ACC112 (cell line): ENCODE results near the gene IGIP.
"Not testable (repeated sequence)": the region's sequence is repeated elsewhere in the genome, so short reads cannot be mapped to it uniquely, and the experiment has no call there.

Experiments used
- H2AFZ ChIP-seq: fragments of 200-600 bp; sonication (generic); one replicate; pipeline ENCODE4 v1.6.0; 2017; ENCODE audit warnings: antibody characterized with exemption, low read length; ENCODE audit not compliant: unreplicated experiment
- H3K27ac ChIP-seq: fragments of 200-600 bp; sonication (generic); 2 replicates; pipeline ENCODE4 v1.5.1; 2014; ENCODE audit warnings: low read depth, mild to moderate bottlenecking, antibody characterized with exemption, low read length, moderate library complexity
- H3K27me3 ChIP-seq: fragments of 200-600 bp; sonication (generic); 2 replicates; pipeline ENCODE4 v1.6.1; 2014; ENCODE audit warnings: mild to moderate bottlenecking, antibody characterized with exemption, low read length, moderate library complexity, mixed read lengths; ENCODE audit not compliant: insufficient read depth
- H3K36me3 ChIP-seq: fragments of 200-600 bp; sonication (generic); 2 replicates; pipeline ENCODE4 v1.6.1; 2016; ENCODE audit warnings: mild to moderate bottlenecking, antibody characterized with exemption, low read length, moderate library complexity, mixed read lengths; ENCODE audit not compliant: insufficient read depth
- H3K4me1 ChIP-seq: fragments of 200-600 bp; sonication (generic); one replicate; pipeline ENCODE4 v1.6.1; 2016; ENCODE audit warnings: low read length, mixed read lengths; ENCODE audit not compliant: insufficient read depth, unreplicated experiment, control insufficient read depth
- H3K4me3 ChIP-seq: fragments of 200-600 bp; sonication (generic); 2 replicates; pipeline ENCODE4 v1.5.1; 2014; ENCODE audit warnings: mild to moderate bottlenecking, low read depth, low read length
- H3K79me2 ChIP-seq: fragments of 200-600 bp; sonication (generic); one replicate; pipeline ENCODE4 v1.6.0; 2016; ENCODE audit warnings: low read length; ENCODE audit not compliant: control insufficient read depth, unreplicated experiment, insufficient read depth

The IGIP gene

DNA sequence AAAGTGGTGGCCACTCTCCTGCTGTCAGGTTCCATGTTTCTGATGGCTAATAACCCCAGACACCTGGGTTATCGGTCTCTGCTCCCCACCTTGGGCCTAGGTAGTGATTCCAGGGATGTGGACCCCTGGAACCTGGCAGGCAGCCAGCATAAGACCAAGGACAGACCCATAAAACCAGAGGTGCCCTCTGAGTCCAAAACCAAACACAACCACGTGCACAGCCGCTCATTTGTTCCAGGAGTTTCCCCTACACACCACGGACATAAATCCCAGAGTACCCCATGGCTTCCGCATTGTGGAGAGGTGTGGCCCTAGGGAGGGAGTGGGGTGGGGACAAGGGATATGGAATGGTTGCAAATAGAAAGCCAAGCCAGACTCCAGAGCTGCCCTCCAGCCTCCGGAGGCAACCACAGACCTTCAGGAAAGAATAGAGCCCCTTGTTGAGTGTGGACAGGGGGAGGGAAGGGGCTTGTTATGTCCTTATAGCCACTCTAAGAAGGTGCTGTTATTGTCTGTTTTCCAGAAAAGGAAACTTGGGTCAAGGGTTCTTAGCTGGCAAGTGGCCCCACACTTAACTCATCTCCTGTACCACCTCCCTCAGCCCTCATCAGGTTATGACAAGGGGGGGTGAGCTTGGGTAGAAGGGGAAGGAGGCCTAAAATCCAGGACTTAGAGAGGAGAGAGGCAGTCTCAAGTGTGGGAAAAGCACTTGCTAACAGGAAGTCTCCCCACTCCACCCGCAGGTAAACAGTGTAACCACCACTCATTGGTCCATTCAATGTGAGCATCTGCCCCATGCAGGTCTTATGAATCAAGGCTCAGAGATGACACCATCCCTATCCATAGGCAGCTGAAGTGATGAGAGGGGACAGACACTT lies 25.6 kb downstream of the IGIP start:
- Histone ChIP-seq H3K4me1 (no peaks in the 10 kb centered on the region), H3K79me2 (no peaks in the 10 kb centered on the region), H3K27me3 (no peaks in the 10 kb centered on the region), H3K4me3 (no peak overlapping the region), H3K27ac (no peak overlapping the region), H2AFZ (no peak overlapping the region), H3K36me3 (no peaks in the 10 kb centered on the region)

DNA sequence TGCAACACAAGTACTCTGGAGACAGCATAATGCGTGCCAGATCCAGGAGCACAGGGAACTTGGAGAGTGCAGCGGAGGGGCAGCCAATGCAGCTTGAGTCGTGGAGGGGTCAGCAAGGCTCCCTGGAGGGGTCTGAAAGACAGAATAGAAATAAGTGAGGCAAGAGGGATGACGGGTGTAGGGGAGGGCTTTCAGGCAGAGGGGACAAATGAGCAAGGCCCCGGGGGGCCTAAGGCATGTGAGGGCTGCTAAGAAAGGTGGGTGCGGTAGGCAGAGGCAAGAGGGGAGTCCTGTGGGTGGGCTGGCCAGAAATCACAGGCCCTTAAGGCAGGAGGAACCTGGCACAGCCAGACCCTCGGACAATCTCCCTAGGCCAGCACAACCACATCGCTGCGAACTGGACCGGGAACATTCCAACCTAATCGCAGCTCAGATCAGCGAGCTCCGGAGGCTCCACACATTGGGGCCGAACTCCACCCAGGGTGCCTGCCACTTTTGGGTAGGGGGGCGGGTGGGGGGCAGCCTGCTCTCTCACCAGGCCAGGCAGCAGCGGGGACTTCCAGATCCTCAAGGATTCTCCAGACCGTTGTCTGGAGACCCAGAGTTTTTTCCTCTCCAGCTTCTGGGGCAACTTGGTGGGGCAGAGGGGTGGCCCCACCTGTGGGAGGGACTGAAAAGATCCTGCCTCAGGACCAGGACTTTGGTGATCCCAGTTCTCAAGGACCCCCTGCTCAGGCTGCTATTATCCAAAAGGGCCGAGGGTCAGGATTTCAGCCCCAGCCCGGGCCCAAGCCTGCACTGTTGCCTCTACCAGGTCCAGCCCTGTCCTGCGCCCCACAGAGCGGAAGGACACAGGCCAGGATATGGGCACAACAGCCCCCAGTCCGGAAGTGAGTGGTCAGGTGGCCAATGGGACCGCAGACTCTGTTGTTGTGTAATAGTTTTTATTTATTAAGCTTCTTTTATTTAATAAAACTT lies 26.6 kb downstream of the IGIP start:
- Histone ChIP-seq H3K4me3 (no peak overlapping the region), H3K27ac (no peak overlapping the region), H2AFZ (no peak overlapping the region), H3K4me1 (peaks cover 4% of the 10 kb centered on the region), H3K36me3 (no peaks in the 10 kb centered on the region), H3K27me3 (no peaks in the 10 kb centered on the region), H3K79me2 (no peaks in the 10 kb centered on the region)

DNA sequence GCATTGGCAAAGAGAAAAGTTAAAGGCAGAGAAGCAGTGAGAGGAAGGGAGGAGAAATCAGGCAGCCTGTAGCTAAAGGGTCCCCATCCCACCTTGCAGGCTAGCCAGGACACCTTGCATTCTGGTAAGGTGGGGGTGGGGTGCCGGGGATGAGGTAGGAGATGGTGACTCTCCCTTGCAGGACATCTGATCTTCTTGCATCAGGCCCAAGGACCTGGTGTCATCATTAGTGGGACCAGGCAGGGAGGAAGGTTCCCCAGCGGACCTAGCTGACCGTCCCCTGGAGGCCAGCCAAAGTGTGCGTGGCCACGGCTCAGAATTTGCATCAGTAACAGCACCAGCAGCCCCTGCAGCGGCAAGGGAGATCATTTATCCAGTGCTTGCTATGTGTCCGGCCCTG lies 27.5 kb downstream of the IGIP start:
- no peaks in the 10 kb centered on the region for H3K36me3 ChIP-seq
- H3K4me1 ChIP-seq, result peaks cover 4% of the 10 kb centered on the region
- no peaks in the 10 kb centered on the region for H3K27me3 ChIP-seq
- H3K27ac ChIP-seq, result no peak overlapping the region
- no peak overlapping the region for H2AFZ ChIP-seq
- H3K4me3 ChIP-seq, result no peak overlapping the region
- H3K79me2 ChIP-seq, result no peaks in the 10 kb centered on the region

DNA sequence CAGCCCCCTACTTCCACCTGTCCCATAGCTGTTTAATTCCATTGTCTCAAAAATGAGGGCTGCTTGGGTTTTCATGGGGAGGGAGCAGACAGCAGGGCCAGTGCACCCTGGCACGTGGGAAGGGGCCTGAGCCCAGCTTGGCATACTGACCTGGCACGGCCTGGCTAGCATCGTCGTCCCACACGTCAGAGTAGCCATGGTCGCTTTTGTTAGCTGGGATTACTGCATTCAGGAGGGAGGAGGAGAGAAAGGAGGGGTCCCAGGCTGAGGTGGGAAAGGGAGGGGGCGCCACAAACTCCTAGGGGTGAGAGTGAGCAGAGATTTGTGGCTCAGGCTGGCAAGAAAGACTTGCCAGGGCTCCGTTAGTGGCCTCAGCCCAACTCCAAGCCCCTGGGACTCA lies 28.2 kb downstream of the IGIP start:
- Histone ChIP-seq H3K79me2 (no peaks in the 10 kb centered on the region), H3K27ac (no peak overlapping the region), H3K4me1 (peaks cover 4% of the 10 kb centered on the region), H3K36me3 (no peaks in the 10 kb centered on the region), H3K4me3 (no peak overlapping the region), H3K27me3 (no peaks in the 10 kb centered on the region), H2AFZ (no peak overlapping the region)

DNA sequence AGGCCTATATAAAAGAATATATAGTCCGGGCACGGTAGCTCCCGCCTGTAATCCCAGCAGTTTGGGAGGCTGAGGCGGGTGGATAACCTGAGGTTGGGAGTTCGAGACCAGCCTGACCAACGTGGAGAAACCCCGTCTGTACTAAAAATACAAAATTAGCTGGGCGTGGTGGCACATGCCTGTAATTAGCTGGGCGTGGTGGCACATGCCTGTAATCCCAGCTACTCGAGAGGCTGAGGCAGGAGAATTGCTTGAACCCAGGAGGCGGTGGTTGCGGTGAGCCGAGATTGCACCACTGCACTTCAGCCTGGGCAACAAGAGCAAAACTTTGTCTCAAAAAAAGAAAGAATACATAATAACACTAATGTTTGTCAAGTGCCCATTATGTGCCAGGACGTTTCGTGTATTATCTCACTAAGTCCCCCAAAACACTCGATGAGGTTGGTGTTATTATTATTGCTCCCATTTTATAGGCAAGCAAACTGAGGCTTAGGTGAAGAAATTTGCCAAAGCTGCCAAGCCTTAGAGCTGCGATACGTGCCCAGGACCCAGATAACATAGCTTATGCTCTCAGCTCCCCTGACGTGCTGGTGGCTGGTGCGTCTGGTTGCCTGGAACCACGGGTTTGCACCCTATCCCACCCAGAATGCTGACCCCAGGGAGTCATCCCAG lies 29.1 kb downstream of the IGIP start:
- not testable (repeated sequence) for H3K79me2 ChIP-seq, H3K4me3 ChIP-seq, H3K36me3 ChIP-seq, H3K27ac ChIP-seq, H3K27me3 ChIP-seq, H2AFZ ChIP-seq, H3K4me1 ChIP-seq

DNA sequence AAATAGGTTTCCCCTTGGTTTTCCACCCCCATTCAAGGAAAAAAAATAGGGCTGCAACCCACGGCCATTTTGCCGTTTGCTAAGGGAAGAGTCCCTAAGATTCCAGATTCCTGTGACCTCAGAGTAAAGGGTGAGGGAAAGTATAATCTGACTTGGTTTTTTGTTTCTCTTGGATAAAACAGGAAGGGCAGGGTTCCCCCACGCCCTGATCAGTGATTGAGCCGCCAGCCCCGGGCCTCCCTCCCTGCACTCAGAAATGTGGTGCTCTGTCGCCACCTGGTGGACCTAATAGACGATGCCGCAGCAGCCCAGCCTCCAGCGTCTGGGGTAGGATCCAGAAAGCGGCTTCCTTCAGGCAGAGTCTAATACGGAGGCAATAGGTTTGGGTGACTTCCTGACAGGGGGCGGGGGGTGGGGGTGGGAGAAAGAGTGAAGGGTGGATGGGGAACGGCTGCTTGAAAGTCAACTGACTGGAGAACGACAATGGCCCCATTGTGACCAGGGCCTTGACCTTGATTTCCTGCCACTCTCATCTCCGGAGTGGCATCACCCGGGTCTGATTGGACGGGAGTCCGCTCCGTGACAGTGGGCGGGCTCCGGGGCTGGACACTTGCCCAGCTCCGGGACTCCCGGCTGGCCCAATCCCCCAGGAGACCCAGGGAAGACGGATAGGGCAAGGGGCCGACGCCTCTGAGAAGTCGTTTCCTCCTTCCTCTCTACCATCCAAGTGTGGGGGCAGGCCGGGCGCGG lies 31.5 kb downstream of the IGIP start:
- H3K4me3 ChIP-seq, result peak overlapping the region; percentile 68
- no peaks in the 10 kb centered on the region for H3K36me3 ChIP-seq
- peak overlapping the region; percentile 92 for H2AFZ ChIP-seq
- H3K27ac ChIP-seq, result no peak overlapping the region
- no peaks in the 10 kb centered on the region for H3K79me2 ChIP-seq
- no peaks in the 10 kb centered on the region for H3K27me3 ChIP-seq
- H3K4me1 ChIP-seq, result peaks cover 4% of the 10 kb centered on the region

DNA sequence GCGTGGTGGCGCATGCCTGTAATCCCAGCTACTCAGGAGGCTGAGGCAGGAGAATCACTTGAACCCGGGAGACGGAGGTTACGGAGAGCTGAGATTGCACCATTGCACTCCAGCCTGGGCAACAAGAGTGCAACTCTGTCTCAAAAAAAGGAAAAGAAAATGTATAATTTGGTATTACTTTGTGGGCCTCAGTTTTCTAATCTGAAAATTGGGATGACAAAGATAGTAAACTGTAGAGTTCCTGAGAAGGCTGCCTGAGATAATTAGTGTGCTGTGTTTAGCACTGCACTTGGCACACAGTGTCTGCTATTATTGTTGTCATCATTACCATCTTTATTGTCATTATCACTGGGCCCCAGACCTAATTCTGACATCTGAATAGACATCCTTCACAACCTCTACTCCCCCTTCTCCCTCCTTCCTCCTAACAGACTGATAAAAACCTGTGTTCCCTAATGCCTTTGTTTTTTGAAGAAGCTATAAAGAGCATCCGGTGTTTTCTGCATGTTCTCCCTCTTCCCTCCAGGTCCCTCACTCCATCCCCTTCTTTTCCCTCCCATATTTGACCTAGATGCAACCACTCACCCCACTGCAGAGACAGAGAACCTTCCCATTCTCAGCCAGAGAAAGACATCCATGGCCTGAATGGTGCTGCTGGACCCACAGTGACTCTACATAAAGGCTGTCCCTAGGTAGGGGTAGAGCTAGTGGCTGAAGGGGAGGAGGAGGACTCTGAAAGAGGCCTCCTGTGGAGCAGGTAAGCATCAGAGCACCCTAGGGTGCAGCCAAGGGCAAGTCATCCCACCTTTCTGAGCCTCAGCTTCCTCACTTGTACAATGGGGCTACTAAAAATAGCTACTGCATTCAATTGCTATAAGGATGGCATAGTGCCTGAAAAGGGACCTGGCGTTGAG lies 33.5 kb downstream of the IGIP start:
- H3K4me1 ChIP-seq, result peaks cover 4% of the 10 kb centered on the region
- no peaks in the 10 kb centered on the region for H3K79me2 ChIP-seq
- no peaks in the 10 kb centered on the region for H3K27me3 ChIP-seq
- H3K36me3 ChIP-seq, result no peaks in the 10 kb centered on the region
- H2AFZ ChIP-seq, result no peak overlapping the region
- no peak overlapping the region for H3K27ac ChIP-seq
- H3K4me3 ChIP-seq, result no peak overlapping the region

DNA sequence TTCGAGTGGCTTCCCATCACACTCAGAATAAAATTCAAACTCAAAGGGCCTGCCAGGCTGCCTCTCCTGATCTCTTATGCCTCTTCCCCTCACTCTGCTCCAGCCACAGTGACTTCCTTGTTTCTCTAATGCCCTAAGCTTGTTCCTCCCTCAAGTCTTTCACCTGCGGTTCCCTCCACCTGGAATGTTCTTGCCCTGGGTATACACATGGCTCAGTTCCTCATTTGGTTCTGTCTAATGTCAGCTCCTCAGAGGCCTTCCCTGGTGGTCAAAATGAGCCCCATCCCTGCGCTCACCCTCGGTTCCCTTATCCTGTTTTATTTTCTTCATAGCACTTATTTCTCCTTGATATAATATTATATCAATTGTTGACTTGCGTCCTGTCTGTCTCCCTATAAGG lies 36.5 kb downstream of the IGIP start:
- Histone ChIP-seq H3K79me2 (no peaks in the 10 kb centered on the region), H3K4me3 (no peak overlapping the region), H3K36me3 (no peaks in the 10 kb centered on the region), H3K27me3 (no peaks in the 10 kb centered on the region), H3K27ac (no peak overlapping the region), H3K4me1 (no peaks in the 10 kb centered on the region), H2AFZ (no peak overlapping the region)

DNA sequence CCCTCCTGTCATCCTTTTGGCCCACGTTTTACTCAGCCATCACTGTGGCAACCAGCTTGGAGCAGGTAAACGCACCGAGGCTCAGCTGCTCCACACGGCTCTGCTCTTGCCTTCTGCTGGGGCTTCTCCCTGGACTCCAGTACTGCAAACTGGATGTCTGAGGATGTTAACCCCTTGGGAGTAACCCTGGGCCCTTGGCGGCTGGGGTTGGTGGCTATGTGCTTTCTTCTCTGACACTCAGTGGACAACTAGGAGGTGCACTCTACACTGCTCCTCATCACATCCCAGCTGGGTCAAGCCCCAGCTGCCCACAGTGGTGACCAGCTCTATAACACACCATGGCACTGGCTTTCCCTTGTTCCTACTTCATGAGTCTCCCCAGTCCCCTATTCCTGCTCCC lies 37.0 kb downstream of the IGIP start:
- no peak overlapping the region for H3K27ac ChIP-seq
- H3K4me1 ChIP-seq, result no peaks in the 10 kb centered on the region
- no peaks in the 10 kb centered on the region for H3K79me2 ChIP-seq
- H3K27me3 ChIP-seq, result no peaks in the 10 kb centered on the region
- H3K4me3 ChIP-seq, result no peak overlapping the region
- H2AFZ ChIP-seq, result no peak overlapping the region
- H3K36me3 ChIP-seq, result no peaks in the 10 kb centered on the region
